ENCODE data around the gene PRKCB. TPM values are rescaled to one million over a fixed set of nuclear protein-coding genes. Genes with fewer than 3 reads are reported as not detected.

Gene PRKCB
- total RNA-seq, 4 donors from 2014 or later = 0.29 to 9.5 (median 2.9) TPM

- H3K27me3 ChIP-seq = no peaks in the 10 kb centered on the region
- intact Hi-C loops (cut with DNase I; ENCODE audit: low total_unique reads) = no loop called here
- TF ChIP-seq POLR2A (IDR thresholded peaks at IDR 0.05) (no peak), CTCF (IDR thresholded peaks at IDR 0.05) (no peak)
- H3K9me3 ChIP-seq = no peaks in the 10 kb centered on the region
- DNase-seq = no peak
- no peak overlapping the region for H3K4me3 ChIP-seq
- no peak overlapping the region for H3K27ac ChIP-seq
- no peaks in the 10 kb centered on the region for H3K4me1 ChIP-seq
- H3K36me3 ChIP-seq = no peaks in the 10 kb centered on the region
Measured at GRCh38 chr16:24188021-24188542, 352.3 kb downstream of the PRKCB start.

- Histone ChIP-seq H3K27ac (no peak overlapping the region), H3K4me3 (no peak overlapping the region), H3K27me3 (no peaks in the 10 kb centered on the region), H3K4me1 (no peaks in the 10 kb centered on the region), H3K9me3 (no peaks in the 10 kb centered on the region), H3K36me3 (no peaks in the 10 kb centered on the region)
- intact Hi-C loops (cut with DNase I; ENCODE audit: low total_unique reads) = no loop called here
- TF ChIP-seq CTCF (IDR thresholded peaks at IDR 0.05) (no peak), POLR2A (IDR thresholded peaks at IDR 0.05) (no peak)
- DNase-seq = no peak
Measured at GRCh38 chr16:24188751-24189318, 353.1 kb downstream of the PRKCB start.

- Histone ChIP-seq H3K4me3 (no peak overlapping the region), H3K4me1 (no peaks in the 10 kb centered on the region), H3K27me3 (no peaks in the 10 kb centered on the region), H3K27ac (no peak overlapping the region), H3K9me3 (no peaks in the 10 kb centered on the region), H3K36me3 (no peaks in the 10 kb centered on the region)
- intact Hi-C loops (cut with DNase I; ENCODE audit: low total_unique reads) = no loop called here
- no peak for TF ChIP-seq POLR2A (IDR thresholded peaks at IDR 0.05)
- no peak for DNase-seq
Measured at GRCh38 chr16:24189941-24190340, 354.2 kb downstream of the PRKCB start.

GRCh38 chr16:24191876-24192402 lies 356.2 kb downstream of the PRKCB start:
- Histone ChIP-seq H3K27ac (no peak overlapping the region), H3K9me3 (no peaks in the 10 kb centered on the region), H3K27me3 (no peaks in the 10 kb centered on the region), H3K4me1 (no peaks in the 10 kb centered on the region), H3K36me3 (no peaks in the 10 kb centered on the region), H3K4me3 (no peak overlapping the region)
- no peak for DNase-seq
- TF ChIP-seq CTCF (IDR thresholded peaks at IDR 0.05) (no peak), POLR2A (IDR thresholded peaks at IDR 0.05) (no peak)
- intact Hi-C loops (cut with DNase I; ENCODE audit: low total_unique reads) = no loop called here

- no peak for DNase-seq
- TF ChIP-seq POLR2A (IDR thresholded peaks at IDR 0.05) (no peak), CTCF (IDR thresholded peaks at IDR 0.05) (no peak)
- H3K27me3 ChIP-seq = no peaks in the 10 kb centered on the region
- intact Hi-C loops (cut with DNase I; ENCODE audit: low total_unique reads) = no loop called here
- no peaks in the 10 kb centered on the region for H3K9me3 ChIP-seq
- H3K4me1 ChIP-seq = no peaks in the 10 kb centered on the region
- no peak overlapping the region for H3K27ac ChIP-seq
- H3K36me3 ChIP-seq = no peaks in the 10 kb centered on the region
- no peak overlapping the region for H3K4me3 ChIP-seq
Measured at GRCh38 chr16:24195221-24195620, 359.4 kb downstream of the PRKCB start.
